ENCODE results near the gene PGLYRP2. TPM values are rescaled to one million over a fixed set of nuclear protein-coding genes. Genes with fewer than 3 reads are reported as not detected.

Gene PGLYRP2
- total and polyA plus RNA-seq, 2 donors (not counting 3 experiments of a cell fraction or from before 2014, with no cell fraction given) = 0.03 to 0.18 TPM

GRCh38 chr19:15423130-15423529, 56.2 kb downstream of the PGLYRP2 start:
- no TSS peak for BruUV-seq (replicated peaks)
- H3K36me3 ChIP-seq (ENCODE audit: control insufficient read depth in 2 of 2, extremely low read depth in 1 of 2, insufficient read depth in 2 of 2, low read length in 2 of 2) = peaks cover 8 to 50% of the 10 kb centered on the region in 2 experiments
- POLR2A ChIA-PET = no interaction called here

More at GRCh38 chr19:15423130-15423529, 56.2 kb downstream of the PGLYRP2 start:
- Histone ChIP-seq H3K4me2 (ENCODE audit: insufficient read depth, low read length) (no peak overlapping the region), H3K4me1 (ENCODE audit: control insufficient read depth, extremely low read depth, insufficient read depth, low read length) (peaks cover 4% of the 10 kb centered on the region), H3K9me3 (replicated peaks; ENCODE audit: control insufficient read depth, insufficient read depth, low read length) (no peaks in the 10 kb centered on the region), H3K9ac (replicated peaks; ENCODE audit: extremely low read depth, insufficient read depth, low read length) (no peak overlapping the region), H2AFZ (ENCODE audit: low read depth, low read length) (no peak overlapping the region), H3K27me3 (ENCODE audit: control insufficient read depth in 2 of 2, insufficient read depth in 2 of 2, low read length in 2 of 2) (no peaks in the 10 kb centered on the region), H4K20me1 (replicated peaks; ENCODE audit: control insufficient read depth, extremely low read depth, insufficient read depth, low read length) (no peaks in the 10 kb centered on the region), H3K9me1 (replicated peaks; ENCODE audit: control insufficient read depth, extremely low read depth, insufficient read depth, low read length) (no peaks in the 10 kb centered on the region), H3K4me3 (replicated peaks in 1 of 3; ENCODE audit: insufficient read depth in 1 of 3, low read depth in 1 of 3, low read length in 3 of 3) (no peak overlapping the region), H3K79me2 (ENCODE audit: control insufficient read depth, insufficient read depth, low read length) (peaks cover 10% of the 10 kb centered on the region), H3K27ac (ENCODE audit: insufficient read depth, low read depth, low read length) (no peak overlapping the region)
- DNase-seq (ENCODE audit: low read depth, low spot score) (no peak), FAIRE-seq (no peak)
- CTCF ChIA-PET = interaction anchor here (1.7 kb wide), 1 partner anchor 133 kb away, joined by 5 read pairs; no protein-coding TSS in a partner anchor
- intact Hi-C loops (cut with micrococcal nuclease) (no loop called here), dilution Hi-C loops (cut with MboI; ENCODE audit: extremely low pct_ligation_motif_present, low sequenced_read_pairs) (no loop called here)
- TF ChIP-seq MAX (IDR thresholded peaks at IDR 0.05; ENCODE audit: insufficient read depth, insufficient read length) (no peak), MYC (IDR thresholded peaks at IDR 0.05; ENCODE audit: low read depth, low read length) (no peak), POLR2A (IDR thresholded peaks at IDR 0.05; ENCODE audit: low read depth, low read length) (no peak), EZH2 (IDR thresholded peaks at IDR 0.05; ENCODE audit: borderline replicate concordance, low read depth, low read length, severe bottlenecking) (no peak), POLR2AphosphoS5 (IDR thresholded peaks at IDR 0.05; ENCODE audit: insufficient read depth, low read depth, low read length) (no peak), GATA2 (IDR thresholded peaks at IDR 0.05; ENCODE audit: insufficient read depth, insufficient read length, low read depth, low read length) (no peak), CTCF (IDR thresholded peaks at IDR 0.05; ENCODE audit: extremely low read depth in 1 of 2, insufficient read depth in 1 of 2, low read depth in 1 of 2, low read length in 2 of 2) (no peak), FOS (IDR thresholded peaks at IDR 0.05; ENCODE audit: borderline replicate concordance, insufficient read depth, low read length) (no peak), JUN (IDR thresholded peaks at IDR 0.05; ENCODE audit: borderline replicate concordance, insufficient read depth, insufficient read length, low read depth) (no peak)
